Pericardium fibroblast (primary cell): ENCODE data around the gene SULT1A1. TPM values are rescaled to one million over a fixed set of nuclear protein-coding genes. Genes with fewer than 3 reads are reported as not detected.

ENCODE experiments used
- total RNA-seq: library from RNA; depleted of rRNA; stranded (reverse); fragments of >200 nt; gene quantifications from 2 replicates; pipeline ENCODE4 v1.2.3, GENCODE V29; 2015

SULT1A1 gene
- total RNA-seq, result 10.6 and 47.4 TPM in 2 replicates

GRCh38 chr16:28609631-28610594, at the start of gene SULT1A1:
SULT1A1 (minus strand) TSS chr16:28610044; CDS start chr16:28608855, 1,189 bp downstream.

GRCh38 chr16:28637765-28638164, 27.9 kb upstream of the SULT1A1 start, which contains the start of gene NPIPB8:
NPIPB8 (plus strand) TSS chr16:28638065; CDS start chr16:28638361, 296 bp downstream.

GRCh38 chr16:28596840-28597691, 12.8 kb downstream of the SULT1A1 start, which contains the start of gene SULT1A2:
SULT1A2 (minus strand) TSS chr16:28597050; CDS start chr16:28595930, 1,120 bp downstream.

Other genes with a start within 250 kb of the SULT1A1 start
- under 0.01 and 0.09 TPM in 2 replicates for gene NPIPB6, start 246.5 kb downstream of the SULT1A1 start, total RNA-seq
- 58.1 and 103 TPM in 2 replicates for gene EIF3CL, start 206.2 kb downstream of the SULT1A1 start, total RNA-seq
- not detected in 2 replicates for gene NPIPB7, start 137.7 kb downstream of the SULT1A1 start, total RNA-seq
- 14.4 and 22.2 TPM in 2 replicates for gene CLN3, start 118.0 kb downstream of the SULT1A1 start, total RNA-seq
- gene APOBR, start 115.4 kb downstream of the SULT1A1 start, total RNA-seq, result not detected in 2 replicates
- not detected in 2 replicates for gene IL27, start 103.2 kb downstream of the SULT1A1 start, total RNA-seq
- gene NUPR1, start 71.1 kb downstream of the SULT1A1 start, total RNA-seq, result 58.2 and 72.5 TPM in 2 replicates
- gene SGF29, start 56.1 kb downstream of the SULT1A1 start, total RNA-seq, result 14.9 and 24.1 TPM in 2 replicates
- 2.8 TPM in 1 of 2 replicates, not detected in the other for gene SULT1A2, start 13.0 kb downstream of the SULT1A1 start, total RNA-seq
- not detected in 2 replicates for gene NPIPB8, start 28.0 kb upstream of the SULT1A1 start, total RNA-seq
- 151 and 166 TPM in 2 replicates for gene EIF3C, start 101.4 kb upstream of the SULT1A1 start, total RNA-seq
- not detected in 2 replicates for gene NPIPB9, start 141.7 kb upstream of the SULT1A1 start, total RNA-seq
- 48.3 and 79.2 TPM in 2 replicates for gene ATXN2L, start 213.0 kb upstream of the SULT1A1 start, total RNA-seq
- 98.5 and 115 TPM in 2 replicates for gene TUFM, start 236.3 kb upstream of the SULT1A1 start, total RNA-seq